Adrenal gland (tissue), 5 donors: ENCODE data around the gene MID1.

Experiments used
- POLR2A ChIP-seq, 2 donors: fragments of 450-650 bp; IDR thresholded peaks; one replicate each; pipeline ENCODE4 v1.6.1; 2017; ENCODE audit warnings: antibody characterized with exemption in 2 of 2, mild to moderate bottlenecking in 2 of 2, moderate library complexity in 1 of 2
- TF ChIP-seq, protein P1 (sequence below), 6 experiments: fragments of 450-650 bp in 4 of 6; fragments of 200-600 bp in 2 of 6; sonication (generic) in 1 of 6; IDR thresholded peaks; 1 replicate in 5 of 6; 2 replicates in 1 of 6; pipeline versions ENCODE4 v1.5.1 to v1.8.0; 2016 to 2021; ENCODE audit warnings: antibody characterized with exemption in 6 of 6, mild to moderate bottlenecking in 2 of 6, moderate library complexity in 1 of 6
- donor health status: DM: no; HTN: no; CAD: no.

DNA sequence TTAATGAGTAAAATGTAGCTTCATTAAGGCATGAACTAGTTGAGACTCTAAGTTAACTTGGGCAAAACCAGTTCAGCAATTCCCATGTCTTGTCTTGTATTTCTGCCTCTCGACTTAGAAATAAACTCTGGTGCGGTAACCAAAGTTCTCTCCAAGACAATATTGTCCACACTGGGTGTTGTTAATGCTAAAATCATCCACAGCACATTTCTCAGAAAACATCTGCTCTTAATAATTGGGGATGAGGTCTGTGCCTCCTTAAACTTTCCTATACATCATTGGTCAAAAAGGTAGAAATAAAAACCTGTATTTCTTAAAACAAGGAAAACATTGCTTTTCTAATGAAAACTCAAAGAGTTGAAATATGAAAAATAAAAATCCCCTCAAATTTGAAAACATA lies 32.9 kb upstream of the MID1 start:
- TF ChIP-seq, protein P1, sequence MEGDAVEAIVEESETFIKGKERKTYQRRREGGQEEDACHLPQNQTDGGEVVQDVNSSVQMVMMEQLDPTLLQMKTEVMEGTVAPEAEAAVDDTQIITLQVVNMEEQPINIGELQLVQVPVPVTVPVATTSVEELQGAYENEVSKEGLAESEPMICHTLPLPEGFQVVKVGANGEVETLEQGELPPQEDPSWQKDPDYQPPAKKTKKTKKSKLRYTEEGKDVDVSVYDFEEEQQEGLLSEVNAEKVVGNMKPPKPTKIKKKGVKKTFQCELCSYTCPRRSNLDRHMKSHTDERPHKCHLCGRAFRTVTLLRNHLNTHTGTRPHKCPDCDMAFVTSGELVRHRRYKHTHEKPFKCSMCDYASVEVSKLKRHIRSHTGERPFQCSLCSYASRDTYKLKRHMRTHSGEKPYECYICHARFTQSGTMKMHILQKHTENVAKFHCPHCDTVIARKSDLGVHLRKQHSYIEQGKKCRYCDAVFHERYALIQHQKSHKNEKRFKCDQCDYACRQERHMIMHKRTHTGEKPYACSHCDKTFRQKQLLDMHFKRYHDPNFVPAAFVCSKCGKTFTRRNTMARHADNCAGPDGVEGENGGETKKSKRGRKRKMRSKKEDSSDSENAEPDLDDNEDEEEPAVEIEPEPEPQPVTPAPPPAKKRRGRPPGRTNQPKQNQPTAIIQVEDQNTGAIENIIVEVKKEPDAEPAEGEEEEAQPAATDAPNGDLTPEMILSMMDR (IDR thresholded peaks at IDR 0.05), result no peak
- no peak for TF ChIP-seq POLR2A (IDR thresholded peaks at IDR 0.05)
